ENCODE data around the gene NLRP1.
A peak's percentile ranks its signal among the peaks of the same experiment; 100 is the strongest.

NLRP1 gene

DNA sequence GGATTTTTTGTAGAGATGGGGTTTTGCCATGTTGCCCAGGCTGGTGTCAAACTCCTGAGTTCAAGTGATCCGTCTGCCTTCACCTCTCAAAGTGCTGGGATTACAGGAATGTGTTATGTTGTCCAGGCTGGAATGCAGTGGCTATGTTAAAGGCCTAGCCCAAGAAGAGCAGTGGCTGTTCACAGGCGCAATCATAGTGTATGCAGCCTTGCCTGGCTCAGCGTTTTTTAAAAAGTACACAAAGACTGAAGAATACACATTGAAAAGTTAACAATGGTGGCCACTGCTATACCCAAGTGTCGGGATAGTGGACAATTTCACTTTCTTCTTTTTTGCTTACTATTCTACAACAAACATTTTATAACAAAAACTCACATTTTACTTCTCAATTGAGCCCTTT, 105.3 kb downstream of the NLRP1 start:
- no peak for DNase-seq (ENCODE audit: low read depth in 3 of 3)

- no peak for DNase-seq (ENCODE audit: low read depth in 3 of 3)
Observed at GRCh38 chr17:5473906-5474305, 110.4 kb downstream of the NLRP1 start.

DNA sequence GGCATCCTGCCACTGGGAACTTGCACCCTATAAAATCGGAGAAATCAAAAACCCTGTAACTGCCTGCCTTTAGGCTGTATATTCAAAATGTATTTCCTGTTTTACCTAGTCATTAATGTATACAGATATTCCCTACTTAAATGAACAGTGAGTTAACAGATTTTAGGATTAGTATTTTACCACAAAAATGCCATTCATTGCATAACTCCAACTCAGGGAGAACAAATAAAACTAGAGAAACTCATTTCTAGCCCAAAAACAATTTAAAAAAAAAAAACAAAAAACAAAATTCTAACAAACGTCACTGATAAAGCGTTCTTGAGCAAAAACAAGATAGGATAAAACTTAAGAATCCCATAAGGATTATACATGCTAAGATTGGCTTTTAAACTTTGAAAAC, 111.8 kb downstream of the NLRP1 start:
- DNase-seq (ENCODE audit: low read depth in 3 of 3): no peak

DNA sequence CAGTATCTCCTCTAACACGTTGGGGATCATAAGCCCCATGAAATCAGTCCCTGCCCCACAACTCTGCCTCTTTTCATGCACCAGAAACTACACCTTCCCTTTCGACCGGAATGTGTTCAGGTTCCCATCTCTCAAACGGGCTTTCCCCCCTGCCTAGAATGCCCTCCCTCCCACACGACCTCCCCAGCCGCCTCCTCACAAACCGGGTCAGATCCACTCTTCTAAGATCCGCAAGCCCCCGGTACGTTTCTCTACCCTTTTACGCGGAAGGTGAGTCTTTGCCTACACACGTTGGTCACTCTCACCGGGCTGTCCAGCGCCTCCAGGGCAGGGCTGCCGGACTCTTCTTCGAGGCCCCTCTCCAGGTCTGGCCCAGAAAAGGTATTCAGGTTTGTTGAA, 116.2 kb downstream of the NLRP1 start:
- DNase-seq (ENCODE audit: low read depth in 3 of 3): peak in 1 of 3 donors; percentile 13

GRCh38 chr17:5467416-5467815, 116.9 kb downstream of the NLRP1 start:
- DNase-seq (ENCODE audit: low read depth in 3 of 3): no peak

DNA sequence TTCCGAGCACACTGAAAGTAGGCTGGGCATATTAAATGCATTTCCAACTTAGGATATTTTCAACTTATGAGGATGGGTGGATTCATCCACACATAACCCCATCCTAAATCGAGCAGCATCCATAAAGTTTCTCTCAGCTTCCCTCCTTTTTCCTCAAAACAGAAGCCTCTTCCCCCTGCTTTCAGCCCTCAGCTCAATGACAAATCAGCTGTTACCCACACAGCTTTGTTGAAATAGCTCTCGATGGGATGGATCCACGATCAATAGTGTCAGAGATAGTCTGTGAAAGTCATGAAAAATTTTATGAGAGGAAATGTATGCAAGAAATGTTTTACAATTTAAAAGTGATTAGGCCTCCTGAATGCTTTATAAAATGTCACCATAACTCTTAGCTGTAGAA, 118.0 kb downstream of the NLRP1 start:
- DNase-seq (ENCODE audit: low read depth in 3 of 3): no peak

GRCh38 chr17:5464717-5465507, 119.4 kb downstream of the NLRP1 start:
- no peak for DNase-seq (ENCODE audit: low read depth in 3 of 3)
